ENCODE measurements around the gene CDCA3. TPM values are rescaled to one million over a fixed set of nuclear protein-coding genes. Genes with fewer than 3 reads are reported as not detected.

Gene CDCA3
- 80.3 to 92.3 TPM (median 82.2 TPM) in 5 replicates for total RNA-seq (2022; extraction: Qiagen RNA extraction; ENCODE audit: low read depth)

DNA sequence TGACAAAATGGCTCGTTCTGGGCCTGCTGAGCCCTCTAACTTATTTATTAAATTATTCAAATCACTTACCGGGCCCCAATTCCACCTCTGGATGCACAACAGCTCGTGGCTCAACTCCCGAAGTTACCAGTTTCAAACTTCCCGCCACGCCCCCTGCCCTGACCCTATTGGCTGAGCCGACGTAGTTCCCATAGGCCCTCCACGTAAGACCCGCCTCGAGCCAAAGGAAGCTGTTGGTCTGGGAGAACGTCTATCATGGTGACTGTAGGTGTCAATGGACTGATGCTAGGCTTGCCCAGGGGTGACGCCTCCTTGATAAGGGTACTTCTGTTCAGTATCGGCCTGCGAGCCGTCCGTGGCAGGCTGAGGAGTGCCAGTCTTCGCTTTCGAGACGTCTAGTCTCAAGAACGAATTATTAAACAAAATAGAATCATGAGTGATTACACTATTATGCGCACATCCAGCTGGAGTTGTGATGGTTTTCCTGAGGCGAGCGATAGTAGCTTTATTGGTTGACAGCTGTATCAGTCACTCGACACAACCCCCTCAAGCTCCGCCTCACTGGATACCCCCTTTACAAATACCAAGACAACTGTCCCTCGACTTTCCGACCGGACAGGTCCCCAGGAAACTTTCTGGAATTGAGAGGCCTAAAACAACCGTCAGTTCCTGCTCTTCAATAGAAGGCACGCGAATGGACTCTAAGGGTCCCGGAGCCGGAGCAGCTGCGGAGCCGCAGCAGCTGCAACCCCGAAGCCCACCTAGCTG, at the start of gene CDCA3:
CDCA3 (minus strand) TSS at position 134 of the 768 bp plus-strand sequence. CDS start 334 bp downstream, outside the sequence.

DNA sequence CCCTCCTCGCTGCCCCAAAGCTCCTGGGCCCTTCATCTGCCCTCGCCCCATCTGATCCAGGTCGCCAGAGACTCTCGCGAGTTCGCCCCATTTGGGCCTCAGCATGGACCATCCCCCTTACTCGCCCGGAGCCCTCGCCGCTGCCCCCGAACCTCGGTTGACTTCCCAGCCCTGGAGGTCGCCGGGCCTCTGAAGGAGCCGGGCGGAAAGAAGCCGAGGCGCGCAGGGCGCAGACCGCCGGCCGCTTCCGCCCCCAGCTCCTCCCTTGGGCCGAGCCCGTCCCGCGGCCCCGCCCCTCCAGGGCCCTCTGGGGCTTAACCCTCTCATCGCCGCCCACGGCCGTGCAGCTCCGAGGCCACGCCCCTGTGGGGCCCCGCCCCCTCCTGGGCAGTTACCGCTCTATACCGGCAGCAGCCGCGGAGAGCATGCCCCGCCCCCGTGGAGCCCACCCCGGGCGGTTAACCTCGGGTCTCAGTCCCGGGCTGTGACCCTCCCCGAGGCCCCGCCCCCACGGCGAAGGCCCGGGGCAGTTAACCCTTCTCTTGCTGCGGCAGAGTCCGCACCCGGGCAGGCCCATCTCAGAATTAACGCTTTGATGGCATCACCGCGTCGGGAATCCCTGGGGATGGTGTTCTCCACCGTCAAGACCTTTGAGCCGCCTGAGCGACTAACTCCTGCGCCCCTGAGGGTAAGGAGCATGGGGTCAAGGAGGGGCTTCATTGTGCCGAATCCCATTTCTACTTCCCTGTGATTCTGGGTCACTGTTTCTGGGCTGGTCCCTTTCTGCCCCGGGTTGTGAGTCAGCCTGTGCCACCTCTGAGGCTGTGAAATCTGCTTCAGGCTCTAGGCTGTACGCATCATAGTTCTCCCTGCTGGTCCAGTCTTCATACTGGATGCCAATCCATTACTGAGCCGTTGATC, 22.3 kb upstream of the CDCA3 start, which contains the start of gene SPSB2:
SPSB2 (minus strand) TSS at position 210 of the 921 bp plus-strand sequence. CDS start 402 bp downstream, outside the sequence.

DNA sequence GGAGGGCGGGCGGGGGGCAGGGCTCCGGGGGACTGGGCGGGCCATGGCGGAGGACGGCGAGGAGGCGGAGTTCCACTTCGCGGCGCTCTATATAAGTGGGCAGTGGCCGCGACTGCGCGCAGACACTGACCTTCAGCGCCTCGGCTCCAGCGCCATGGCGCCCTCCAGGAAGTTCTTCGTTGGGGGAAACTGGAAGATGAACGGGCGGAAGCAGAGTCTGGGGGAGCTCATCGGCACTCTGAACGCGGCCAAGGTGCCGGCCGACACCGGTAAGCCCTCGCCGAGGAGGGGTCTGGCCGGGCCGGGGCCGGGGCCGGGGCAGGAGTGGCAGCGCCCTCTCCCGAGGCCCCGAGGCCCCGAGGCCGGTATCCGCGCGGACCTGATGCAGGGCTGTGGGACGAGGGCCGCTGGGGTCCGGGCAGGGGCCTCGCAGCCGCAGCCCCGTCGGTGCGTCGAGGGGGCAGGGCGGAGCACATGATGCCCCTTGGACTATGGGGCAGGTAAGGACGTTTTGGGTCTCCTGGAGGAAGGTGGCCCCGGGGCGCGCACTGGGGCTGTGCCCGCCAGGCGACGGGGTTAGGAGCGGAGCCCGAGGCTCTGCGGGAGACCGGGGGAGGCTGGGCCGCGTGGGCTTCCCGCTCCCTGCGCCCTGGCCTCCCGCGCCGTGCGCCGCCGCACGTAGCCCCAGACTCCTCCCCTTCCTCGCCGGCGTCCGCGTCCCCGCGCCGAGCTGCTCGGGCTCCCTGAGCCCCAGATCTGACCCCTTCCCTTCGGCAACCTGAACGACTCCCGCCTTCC, 16.5 kb upstream of the CDCA3 start, which contains the start of gene TPI1:
TPI1 (plus strand) TSS at position 119 of the 798 bp plus-strand sequence; CDS start at position 155, 36 bp downstream.

DNA sequence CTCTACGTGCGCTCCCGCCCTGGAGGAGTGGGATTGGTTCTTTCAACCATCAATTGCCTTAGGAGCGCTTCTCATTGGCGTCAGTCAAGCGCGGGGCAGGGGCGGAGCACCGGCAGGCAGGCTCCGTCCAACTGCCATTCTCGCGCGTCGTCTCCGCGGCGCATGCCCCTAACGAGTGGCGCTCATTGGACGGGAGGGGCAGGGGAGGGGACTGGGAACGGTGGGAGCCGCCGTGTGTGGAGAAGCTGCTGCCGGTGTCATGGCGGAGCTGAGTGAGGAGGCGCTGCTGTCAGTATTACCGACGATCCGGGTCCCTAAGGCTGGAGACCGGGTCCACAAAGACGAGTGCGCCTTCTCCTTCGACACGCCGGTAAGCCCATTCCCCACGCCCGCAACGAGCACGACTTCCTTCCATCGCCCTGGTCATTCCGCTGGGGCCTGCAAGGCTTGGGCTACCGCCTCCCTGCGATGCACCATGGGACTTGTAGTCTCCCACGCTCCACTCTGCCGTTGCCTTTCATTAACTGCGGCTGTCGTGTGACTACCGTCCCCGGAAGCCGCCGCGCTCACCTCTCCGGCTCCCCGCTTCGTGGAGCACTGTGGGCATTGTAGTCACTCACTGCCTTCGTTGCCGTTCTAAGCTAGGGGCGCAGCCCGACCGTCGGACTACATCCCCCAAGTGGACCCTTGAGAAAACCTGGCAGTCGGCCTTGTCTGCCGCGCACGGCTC, 1.0 kb upstream of the CDCA3 start, which contains the start of gene USP5:
USP5 (plus strand) TSS at position 230 of the 730 bp plus-strand sequence; CDS start at position 260, 30 bp downstream.

DNA sequence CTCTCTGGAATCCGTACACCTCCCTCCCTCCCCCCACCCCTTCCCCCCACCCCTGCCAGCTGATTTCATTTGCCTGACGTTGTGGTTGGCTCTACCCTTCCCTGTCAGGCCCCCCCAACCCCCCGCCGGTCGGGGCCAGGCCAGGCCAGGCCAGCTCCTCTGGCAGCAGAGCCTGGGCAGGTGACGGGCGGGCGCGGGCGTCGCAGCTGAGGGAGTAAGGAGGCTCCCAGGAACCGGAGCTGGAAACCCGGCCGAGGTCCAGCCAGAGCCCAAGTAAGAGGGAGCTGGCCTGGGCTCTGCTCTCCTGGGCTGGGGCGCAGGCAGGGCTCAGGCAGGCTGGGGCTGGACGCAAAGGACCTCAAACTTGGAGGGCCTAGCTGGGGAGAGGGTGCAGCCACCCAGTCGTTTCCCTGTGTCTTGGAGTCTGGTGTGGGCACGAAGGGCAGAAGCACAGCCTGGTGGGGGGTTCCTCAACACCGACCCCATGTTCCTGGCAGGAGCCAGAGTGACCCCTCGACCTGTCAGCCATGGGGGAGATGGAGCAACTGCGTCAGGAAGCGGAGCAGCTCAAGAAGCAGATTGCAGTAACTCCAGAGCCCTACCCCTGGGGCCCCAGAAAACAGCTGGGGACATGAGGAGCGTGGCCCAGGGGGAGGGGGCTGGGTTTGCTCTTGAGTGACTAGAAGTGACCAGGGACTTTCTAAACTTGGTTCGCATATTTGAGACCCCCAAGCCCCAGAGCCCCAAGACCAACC, 10.1 kb downstream of the CDCA3 start, which contains the start of gene GNB3:
GNB3 (plus strand) TSS at position 165 of the 755 bp plus-strand sequence; CDS start at position 528, 363 bp downstream.

DNA sequence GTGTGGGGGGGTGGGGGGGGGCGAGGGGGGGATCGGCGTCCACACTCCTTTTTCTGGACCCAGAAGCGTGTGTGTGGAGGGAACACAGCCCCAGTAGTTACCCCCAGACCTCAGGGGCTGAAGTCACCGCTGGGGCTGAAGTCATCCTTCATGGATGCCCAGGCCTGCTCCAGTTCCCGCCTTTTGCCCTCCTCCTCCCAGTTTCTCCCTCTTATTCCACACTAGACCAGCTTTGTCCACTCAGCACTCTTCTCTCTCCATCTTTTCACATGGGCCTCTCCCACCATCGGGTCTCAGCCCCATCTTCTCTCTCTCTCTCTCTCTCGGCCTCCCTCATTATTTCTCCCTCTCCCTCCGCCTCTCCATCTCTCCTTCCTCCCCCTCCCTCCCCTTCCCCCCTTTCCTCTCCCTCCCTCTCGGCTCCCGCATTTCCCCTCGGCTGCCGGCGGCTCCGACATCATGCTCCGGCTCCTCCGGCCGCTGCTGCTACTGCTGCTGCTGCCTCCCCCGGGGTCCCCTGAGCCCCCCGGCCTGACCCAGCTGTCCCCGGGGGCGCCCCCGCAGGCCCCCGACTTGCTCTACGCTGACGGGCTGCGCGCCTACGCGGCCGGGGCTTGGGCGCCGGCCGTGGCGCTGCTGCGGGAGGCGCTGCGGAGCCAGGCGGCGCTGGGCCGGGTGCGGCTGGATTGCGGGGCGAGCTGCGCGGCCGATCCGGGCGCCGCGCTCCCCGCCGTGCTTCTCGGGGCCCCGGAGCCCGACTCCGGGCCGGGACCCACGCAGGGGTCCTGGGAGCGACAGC, 22.9 kb downstream of the CDCA3 start, which contains the start of gene P3H3:
P3H3 (plus strand) TSS at position 426 of the 799 bp plus-strand sequence; CDS start at position 460, 34 bp downstream.

DNA sequence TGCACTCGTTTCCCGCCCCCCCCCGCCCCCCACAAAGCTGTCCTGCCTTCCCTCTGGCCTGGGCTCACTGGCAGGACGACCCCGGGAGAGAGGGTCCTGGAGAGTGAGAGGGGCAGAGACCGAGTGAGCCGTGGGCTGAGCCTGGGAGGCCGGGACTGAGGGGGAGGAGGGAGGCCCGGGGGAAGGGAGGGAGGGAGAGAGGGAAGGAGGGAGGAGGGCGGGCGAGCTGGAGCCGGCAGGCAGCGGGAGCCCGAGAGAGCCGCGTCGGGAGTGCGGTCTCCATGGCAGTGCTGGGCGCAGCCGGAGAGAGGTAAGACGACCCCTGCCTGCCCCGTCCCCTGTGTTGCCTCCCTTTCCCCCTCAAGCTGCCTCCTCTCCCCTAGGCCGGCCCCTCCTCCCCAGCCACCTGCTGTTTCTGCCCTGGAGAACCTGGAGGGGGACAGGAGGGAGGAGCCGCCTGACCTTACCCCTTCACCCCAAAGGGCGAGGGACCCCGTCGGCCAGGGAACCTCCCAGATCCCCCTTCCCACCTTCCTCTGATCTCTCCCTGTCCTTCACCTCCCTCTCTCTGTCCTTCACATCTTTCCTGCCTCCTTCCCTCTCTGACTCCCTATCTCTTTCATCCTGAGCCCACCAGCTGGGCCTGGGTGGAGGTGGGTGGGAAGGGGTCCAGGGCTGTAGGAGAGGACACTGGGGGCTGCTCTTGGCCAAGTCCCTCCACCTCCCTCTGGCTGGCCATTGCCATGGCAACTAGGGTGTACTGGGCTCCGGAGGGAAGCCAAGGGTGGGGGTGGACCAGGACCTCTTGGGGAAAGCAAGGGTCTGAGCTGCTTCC, 29.3 kb downstream of the CDCA3 start, which contains the start of gene GPR162:
GPR162 (plus strand) TSS at position 231 of the 835 bp plus-strand sequence. CDS start 2,078 bp downstream, outside the sequence.

Other genes starting within 250 kb of the CDCA3 start
- 64.4 to 86.3 TPM (median 68.7 TPM) in 5 replicates for gene CHD4, start 243.9 kb downstream of the CDCA3 start, total RNA-seq (2022; extraction: Qiagen RNA extraction; ENCODE audit: low read depth)
- 0.34 to 0.59 TPM (median 0.54 TPM) in 5 replicates for gene LPAR5, start 215.3 kb downstream of the CDCA3 start, total RNA-seq (2022; extraction: Qiagen RNA extraction; ENCODE audit: low read depth)
- 0.10 to 0.24 TPM (median 0.18 TPM) in 4 of 5 replicates, not detected in the other for gene ACRBP, start 203.9 kb downstream of the CDCA3 start, total RNA-seq (2022; extraction: Qiagen RNA extraction; ENCODE audit: low read depth)
- gene ING4, start 188.2 kb downstream of the CDCA3 start, total RNA-seq (2022; extraction: Qiagen RNA extraction; ENCODE audit: low read depth): 12.4 to 18.9 TPM (median 17.0 TPM) in 5 replicates
- gene ZNF384, start 161.9 kb downstream of the CDCA3 start, total RNA-seq (2022; extraction: Qiagen RNA extraction; ENCODE audit: low read depth): 52.4 to 68.0 TPM (median 62.6 TPM) in 5 replicates
- 0.43 to 1.0 TPM (median 0.87 TPM) in 5 replicates for gene PIANP, start 150.5 kb downstream of the CDCA3 start, total RNA-seq (2022; extraction: Qiagen RNA extraction; ENCODE audit: low read depth)
- gene COPS7A, start 127.2 kb downstream of the CDCA3 start, total RNA-seq (2022; extraction: Qiagen RNA extraction; ENCODE audit: low read depth): 48.5 to 61.1 TPM (median 55.6 TPM) in 5 replicates
- gene MLF2, start 98.1 kb downstream of the CDCA3 start, total RNA-seq (2022; extraction: Qiagen RNA extraction; ENCODE audit: low read depth): 262 to 311 TPM (median 307 TPM) in 5 replicates
- gene PTMS, start 84.9 kb downstream of the CDCA3 start, total RNA-seq (2022; extraction: Qiagen RNA extraction; ENCODE audit: low read depth): 593 to 1,064 TPM (median 878 TPM) in 5 replicates
- 0.87 to 2.2 TPM (median 1.6 TPM) in 5 replicates for gene LAG3, start 78.8 kb downstream of the CDCA3 start, total RNA-seq (2022; extraction: Qiagen RNA extraction; ENCODE audit: low read depth)
- gene CD4, start 61.8 kb downstream of the CDCA3 start, total RNA-seq (2022; extraction: Qiagen RNA extraction; ENCODE audit: low read depth): not detected in 5 replicates
- 0.31 to 0.54 TPM (median 0.42 TPM) in 5 replicates for gene GPR162, start 29.5 kb downstream of the CDCA3 start, total RNA-seq (2022; extraction: Qiagen RNA extraction; ENCODE audit: low read depth)
- gene P3H3, start 22.9 kb downstream of the CDCA3 start, total RNA-seq (2022; extraction: Qiagen RNA extraction; ENCODE audit: low read depth): 20.2 to 31.6 TPM (median 27.4 TPM) in 5 replicates
- 1.7 to 2.4 TPM (median 1.9 TPM) in 5 replicates for gene GNB3, start 10.4 kb downstream of the CDCA3 start, total RNA-seq (2022; extraction: Qiagen RNA extraction; ENCODE audit: low read depth)
- 74.6 to 97.4 TPM (median 77.2 TPM) in 5 replicates for gene USP5, start 864 bp upstream of the CDCA3 start, total RNA-seq (2022; extraction: Qiagen RNA extraction; ENCODE audit: low read depth)
- gene TPI1, start 16.2 kb upstream of the CDCA3 start, total RNA-seq (2022; extraction: Qiagen RNA extraction; ENCODE audit: low read depth): 1,360 to 1,675 TPM (median 1,619 TPM) in 5 replicates
- 16.8 to 22.9 TPM (median 19.9 TPM) in 5 replicates for gene SPSB2, start 22.0 kb upstream of the CDCA3 start, total RNA-seq (2022; extraction: Qiagen RNA extraction; ENCODE audit: low read depth)
- gene LRRC23, start 53.5 kb upstream of the CDCA3 start, total RNA-seq (2022; extraction: Qiagen RNA extraction; ENCODE audit: low read depth): 16.4 to 17.9 TPM (median 16.5 TPM) in 5 replicates
- gene ENO2, start 63.3 kb upstream of the CDCA3 start, total RNA-seq (2022; extraction: Qiagen RNA extraction; ENCODE audit: low read depth): 41.2 to 50.5 TPM (median 42.1 TPM) in 5 replicates
- gene ATN1, start 76.7 kb upstream of the CDCA3 start, total RNA-seq (2022; extraction: Qiagen RNA extraction; ENCODE audit: low read depth): 48.9 to 77.1 TPM (median 73.0 TPM) in 5 replicates
- gene RNU7-1, start 92.5 kb upstream of the CDCA3 start, total RNA-seq (2022; extraction: Qiagen RNA extraction; ENCODE audit: low read depth): not detected in 5 replicates
- gene C12orf57, start 92.7 kb upstream of the CDCA3 start, total RNA-seq (2022; extraction: Qiagen RNA extraction; ENCODE audit: low read depth): 250 to 321 TPM (median 290 TPM) in 5 replicates
- gene PTPN6, start 100.1 kb upstream of the CDCA3 start, total RNA-seq (2022; extraction: Qiagen RNA extraction; ENCODE audit: low read depth): 10.3 to 13.1 TPM (median 12.1 TPM) in 5 replicates
- 308 to 350 TPM (median 341 TPM) in 5 replicates for gene PHB2, start 119.4 kb upstream of the CDCA3 start, total RNA-seq (2022; extraction: Qiagen RNA extraction; ENCODE audit: low read depth)
- 61.3 to 69.0 TPM (median 66.0 TPM) in 5 replicates for gene EMG1, start 119.6 kb upstream of the CDCA3 start, total RNA-seq (2022; extraction: Qiagen RNA extraction; ENCODE audit: low read depth)
- 26.2 to 31.5 TPM (median 27.2 TPM) in 5 replicates for gene LPCAT3, start 167.2 kb upstream of the CDCA3 start, total RNA-seq (2022; extraction: Qiagen RNA extraction; ENCODE audit: low read depth)
- gene C1S, start 209.4 kb upstream of the CDCA3 start, total RNA-seq (2022; extraction: Qiagen RNA extraction; ENCODE audit: low read depth): 36.8 to 62.7 TPM (median 41.0 TPM) in 5 replicates
- gene C1R, start 241.2 kb upstream of the CDCA3 start, total RNA-seq (2022; extraction: Qiagen RNA extraction; ENCODE audit: low read depth): 24.3 to 43.4 TPM (median 26.6 TPM) in 5 replicates

All from A549 treated with CpdA at 1 μM for 4 hours (cell line).